Spleen (tissue), 11 donors: ENCODE results near the gene STK33. TPM values are rescaled to one million over a fixed set of nuclear protein-coding genes. Genes with fewer than 3 reads are reported as not detected.

Experiments used
- DNase-seq: peaks from one replicate; pipeline ENCODE4 v3.0.0-alpha.2; 2020
- H3K27ac ChIP-seq, 8 donors: fragments of 200-600 bp; sonication (generic) in 7 of 8; 1 replicate in 4 of 8; 2 replicates in 4 of 8; pipeline versions ENCODE4 v1.5.0 to v1.8.0; 2016 to 2021; ENCODE audit warnings: inconsistent platforms in 4 of 8, mild to moderate bottlenecking in 4 of 8, moderate library complexity in 1 of 8
- H3K27me3 ChIP-seq, 7 donors: fragments of 200-600 bp; sonication (generic) in 6 of 7; replicated peaks in 1 of 7; 1 replicate in 4 of 7; 2 replicates in 3 of 7; pipeline versions ENCODE4 v1.5.0 to v1.8.0; 2016 to 2021; ENCODE audit warnings: inconsistent platforms in 3 of 7, mild to moderate bottlenecking in 1 of 7
- H3K36me3 ChIP-seq, 6 donors: fragments of 200-600 bp; sonication (generic) in 5 of 6; 1 replicate in 4 of 6; 2 replicates in 2 of 6; pipeline versions ENCODE4 v1.5.0 to v1.8.0; 2016 to 2021; ENCODE audit warnings: inconsistent platforms in 2 of 6
- H3K4me1 ChIP-seq, 6 donors: fragments of 200-600 bp; sonication (generic) in 5 of 6; 1 replicate in 3 of 6; 2 replicates in 3 of 6; pipeline versions ENCODE4 v1.5.0 to v1.8.0; 2016 to 2021; ENCODE audit warnings: inconsistent platforms in 3 of 6
- H3K4me3 ChIP-seq, 8 donors: fragments of 200-600 bp; sonication (generic) in 7 of 8; 1 replicate in 4 of 8; 2 replicates in 4 of 8; pipeline versions ENCODE4 v1.5.0 to v1.8.0; 2016 to 2021; ENCODE audit warnings: inconsistent platforms in 4 of 8, mild to moderate bottlenecking in 4 of 8, moderate library complexity in 2 of 8
- H3K9me3 ChIP-seq, 8 donors: fragments of 200-600 bp; sonication (generic) in 7 of 8; 1 replicate in 4 of 8; 2 replicates in 4 of 8; pipeline versions ENCODE4 v1.5.0 to v1.8.0; 2016 to 2021; ENCODE audit warnings: inconsistent platforms in 4 of 8
- CTCF ChIP-seq, 11 experiments: fragments of 200-600 bp in 7 of 11; fragments of 450-650 bp in 4 of 11; sonication (generic) in 4 of 11; IDR thresholded peaks in 8 of 11; conservative IDR thresholded peaks in 3 of 11; 1 replicate in 7 of 11; 2 replicates in 4 of 11; pipeline versions ENCODE4 v1.4.0 to v1.8.0; 2016 to 2021; ENCODE audit warnings: antibody characterized with exemption in 11 of 11, inconsistent platforms in 4 of 11, mild to moderate bottlenecking in 1 of 11
- POLR2A ChIP-seq, 3 donors: fragments of 450-650 bp; IDR thresholded peaks; one replicate each; pipeline ENCODE4 v1.5.1; 2017; ENCODE audit warnings: antibody characterized with exemption in 3 of 3, mild to moderate bottlenecking in 1 of 3
- POLR2AphosphoS5 ChIP-seq, 3 donors: sonication (generic); formaldehyde crosslinking; IDR thresholded peaks; one replicate each; pipeline ENCODE4 v1.5.1; 2017; ENCODE audit warnings: antibody characterized with exemption in 3 of 3
- WGBS, 5 donors: extraction: QIAGEN DNeasy Blood & Tissue Kit in 3 of 5; methylation state at CpG; one replicate each; pipeline versions ENCODE4 v1.1.5 to v1.1.7; 2013 to 2018; 5-methylcytosine and 5-hydroxymethylcytosine counted together
- intact Hi-C: fragments of 100-400 bp; cut with DNase I; formaldehyde crosslinking; loops from one replicate; pipeline ENCODE4 v1.15.0; 2023; ENCODE audit warnings: low total_unique reads
- polyA plus RNA-seq, 3 donors: library from polyadenylated mRNA; stranded (reverse); fragments of 200-250 nt; gene quantifications; one replicate each; pipeline ENCODE4 v1.2.1, GENCODE V29; 2013
- total RNA-seq, 7 donors: library from RNA; depleted of rRNA in 3 of 7; stranded (reverse); fragments of >200 nt in 3 of 7; fragmentation: NEBNext Ultra II Directional in 4 of 7; extraction: Animal tissue kit (Norgen Biotek cat#: 25700) in 4 of 7; gene quantifications; one replicate each; pipeline versions ENCODE4 v1.1.0 to v1.2.1, GENCODE V29; 2016 to 2021
- donor health status: healthy with polysubstance abuse.
- donor health status: DM: no; HTN: no; CAD: no; lungs with moderate emphysema.
- donor health status: DM: no; HTN: no; CAD: no.
- donor health status: Bipolar disorder and iron deficiency.
- donor health status: healthy.
- donor health status: DM: no; HTN: no; CAD: no.
- donor health status: DM: yes; HTN: yes; CAD: no.

STK33 gene
- total and polyA plus RNA-seq, 10 donors = 1.6 to 8.1 (median 3.8) TPM

GRCh38 chr11:8617063-8617462 is 23.0 kb upstream of the STK33 start:
- Histone ChIP-seq H3K27me3 (no peaks in the 10 kb centered on the region), H3K36me3 (peaks cover 0 to 78% (median 32%) of the 10 kb centered on the region in 6 donors), H3K4me3 (no peak overlapping the region), H3K9me3 (no peaks in the 10 kb centered on the region), H3K27ac (no peak overlapping the region), H3K4me1 (peaks cover 0 to 11% (median 6%) of the 10 kb centered on the region in 6 donors)
- no peak for DNase-seq
- 67 to 87% (median 75%) methylated on average over 2 of the region's 2 CpGs for WGBS, 5 donors
- TF ChIP-seq CTCF (IDR thresholded peaks at IDR 0.05 in 8 of 11, conservative IDR thresholded peaks at IDR 0.05 in 3 of 11) (no peak), POLR2A (IDR thresholded peaks at IDR 0.05) (no peak), POLR2AphosphoS5 (IDR thresholded peaks at IDR 0.05) (no peak)
- intact Hi-C loops = no loop called here

GRCh38 chr11:8615291-8616032 is 21.4 kb upstream of the STK33 start:
- no peak overlapping the region for H3K27ac ChIP-seq
- no peak overlapping the region for H3K4me3 ChIP-seq
- 89 to 96% (median 94%) methylated on average over 4 of the region's 4 CpGs for WGBS, 5 donors
- peaks cover 0 to 62% (median 18%) of the 10 kb centered on the region in 6 donors for H3K36me3 ChIP-seq
- H3K9me3 ChIP-seq = no peaks in the 10 kb centered on the region
- no peak for DNase-seq
- TF ChIP-seq CTCF (IDR thresholded peaks at IDR 0.05 in 8 of 11, conservative IDR thresholded peaks at IDR 0.05 in 3 of 11) = no peak
- no peak for TF ChIP-seq POLR2A (IDR thresholded peaks at IDR 0.05)
- no peak for TF ChIP-seq POLR2AphosphoS5 (IDR thresholded peaks at IDR 0.05)
- intact Hi-C loops = no loop called here
- peaks cover 0 to 14% (median 6%) of the 10 kb centered on the region in 6 donors for H3K4me1 ChIP-seq
- H3K27me3 ChIP-seq = no peaks in the 10 kb centered on the region

GRCh38 chr11:8614497-8614896 is 20.5 kb upstream of the STK33 start:
- peaks cover 0 to 52% (median 13%) of the 10 kb centered on the region in 6 donors for H3K36me3 ChIP-seq
- no peak overlapping the region for H3K4me3 ChIP-seq
- no peaks in the 10 kb centered on the region for H3K9me3 ChIP-seq
- TF ChIP-seq POLR2AphosphoS5 (IDR thresholded peaks at IDR 0.05) (no peak), CTCF (IDR thresholded peaks at IDR 0.05 in 8 of 11, conservative IDR thresholded peaks at IDR 0.05 in 3 of 11) (no peak), POLR2A (IDR thresholded peaks at IDR 0.05) (no peak)
- no peak for DNase-seq
- intact Hi-C loops = no loop called here
- 88 to 98% (median 94%) methylated on average over 4 of the region's 4 CpGs for WGBS, 5 donors
- H3K4me1 ChIP-seq = peaks cover 0 to 14% (median 6%) of the 10 kb centered on the region in 6 donors
- H3K27ac ChIP-seq = no peak overlapping the region
- H3K27me3 ChIP-seq = no peaks in the 10 kb centered on the region

- Histone ChIP-seq H3K4me3 (no peak overlapping the region), H3K27ac (no peak overlapping the region), H3K36me3 (peaks cover 0 to 38% (median 9%) of the 10 kb centered on the region in 6 donors), H3K9me3 (no peaks in the 10 kb centered on the region), H3K27me3 (no peaks in the 10 kb centered on the region), H3K4me1 (peaks cover 0 to 14% (median 6%) of the 10 kb centered on the region in 6 donors)
- DNase-seq = no peak
- TF ChIP-seq CTCF (IDR thresholded peaks at IDR 0.05 in 8 of 11, conservative IDR thresholded peaks at IDR 0.05 in 3 of 11) (no peak), POLR2AphosphoS5 (IDR thresholded peaks at IDR 0.05) (no peak), POLR2A (IDR thresholded peaks at IDR 0.05) (no peak)
- intact Hi-C loops = no loop called here
- 74 to 93% (median 86%) methylated on average over 1 of the region's 1 CpG for WGBS, 5 donors
Measured at GRCh38 chr11:8613036-8613435, 19.0 kb upstream of the STK33 start.
